Measurements from ENCODE around the gene RFPL4A.
"Not testable (repeated sequence)": the region's sequence is repeated elsewhere in the genome, so short reads cannot be mapped to it uniquely, and the experiment has no call there.

The RFPL4A gene

DNA sequence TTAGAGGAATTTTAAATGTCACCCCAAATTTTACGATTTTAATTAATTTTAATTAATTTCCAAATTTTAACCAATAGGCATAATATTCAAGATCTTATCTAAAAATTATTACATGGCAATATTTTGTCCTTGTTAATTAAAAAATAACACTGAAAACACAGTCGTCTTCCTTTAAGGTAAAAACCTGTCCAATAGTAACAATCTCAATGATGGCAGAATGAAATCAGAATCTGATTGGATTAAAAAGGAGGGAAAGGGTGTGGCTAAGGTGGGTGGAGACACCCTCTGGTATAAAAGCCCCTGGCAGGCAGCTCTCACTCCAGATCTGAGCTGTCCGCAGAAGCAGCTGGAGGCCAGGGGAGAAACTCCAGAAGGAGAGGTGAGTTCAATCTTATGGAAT, at the start of gene RFPL4A:
Gene RFPL4A (plus strand): TSS at position 301 of the 400 bp plus-strand sequence. CDS start 2,704 bp downstream, outside the sequence.
- not testable (repeated sequence) for DNase-seq

DNA sequence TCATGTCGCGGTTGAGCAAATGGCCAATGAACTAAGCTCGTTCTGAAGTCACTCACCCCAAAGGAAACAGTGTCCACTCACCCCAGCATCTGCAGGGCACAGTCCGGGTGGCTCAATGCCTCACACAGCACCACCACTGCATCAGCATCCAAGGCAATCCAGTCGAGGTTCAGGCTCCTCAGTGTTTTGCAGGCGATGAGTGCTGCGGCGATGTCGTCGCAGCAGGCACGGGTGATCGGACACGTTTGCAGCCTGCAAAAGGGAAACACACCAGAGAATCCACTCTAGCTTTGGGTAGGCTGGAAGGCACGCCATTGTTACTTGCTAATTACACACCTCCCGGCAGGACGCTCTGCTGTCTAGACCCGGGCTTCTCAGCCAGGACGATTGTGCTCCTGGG, 47.2 kb upstream of the RFPL4A start:
- no peak for DNase-seq

DNA sequence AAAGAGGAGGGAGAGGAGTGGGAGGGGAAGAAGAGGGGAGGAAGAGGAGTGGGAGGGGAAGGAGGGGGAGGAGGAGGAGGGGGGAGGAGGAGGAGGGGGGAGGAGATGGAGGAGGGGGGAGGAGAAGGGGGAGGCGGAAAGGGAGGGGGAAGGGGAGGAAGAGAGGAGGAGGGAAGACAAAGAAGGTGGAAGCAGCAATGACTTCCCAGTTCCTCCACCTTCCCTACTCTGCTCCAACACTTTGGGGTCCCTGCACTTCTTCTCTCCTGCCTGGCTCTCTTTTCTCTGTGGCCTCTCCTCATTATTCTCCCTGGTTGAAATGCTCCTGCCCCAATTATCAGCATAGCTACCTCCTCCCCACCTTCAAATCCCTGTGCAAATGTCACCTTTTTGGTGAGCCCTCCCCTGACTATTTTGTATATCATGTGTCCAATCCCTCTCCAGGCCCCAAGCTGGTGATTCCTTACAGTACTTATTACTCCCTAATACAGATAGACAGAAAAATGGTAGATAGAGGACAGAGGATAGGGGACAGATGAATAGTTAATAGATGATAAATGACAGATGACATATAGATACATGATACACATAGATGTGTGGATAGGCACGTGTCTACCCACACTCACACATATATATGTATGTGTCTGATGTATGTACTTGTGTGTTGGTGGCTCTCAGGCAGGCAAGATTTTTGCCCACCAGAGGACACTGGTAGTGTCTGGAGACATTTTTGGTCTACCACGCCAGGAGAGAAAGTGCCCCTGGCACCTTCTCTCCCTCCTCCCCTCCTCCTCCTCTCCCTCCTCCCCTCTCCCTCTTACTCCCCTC, 45.9 kb upstream of the RFPL4A start:
- no peak for DNase-seq

DNA sequence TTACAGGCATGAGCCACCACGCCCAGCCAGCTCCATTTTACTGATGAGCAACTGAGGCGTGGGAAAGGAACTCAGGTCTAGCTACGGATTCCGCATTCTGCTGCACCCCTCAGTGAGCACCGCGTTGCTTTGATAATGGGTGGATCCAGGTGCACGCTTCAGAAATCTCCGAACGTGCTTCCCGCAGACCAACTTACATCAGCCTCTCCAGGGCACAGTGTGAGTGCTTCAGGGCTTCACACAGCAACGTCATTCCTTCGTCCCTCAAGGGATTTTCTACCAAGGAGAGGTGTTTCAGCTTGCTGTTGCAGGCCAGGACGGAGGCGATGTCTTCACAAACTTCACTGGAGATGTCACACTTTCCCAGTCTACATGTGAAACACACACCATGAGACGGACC, 42.4 kb upstream of the RFPL4A start:
- no peak for DNase-seq

DNA sequence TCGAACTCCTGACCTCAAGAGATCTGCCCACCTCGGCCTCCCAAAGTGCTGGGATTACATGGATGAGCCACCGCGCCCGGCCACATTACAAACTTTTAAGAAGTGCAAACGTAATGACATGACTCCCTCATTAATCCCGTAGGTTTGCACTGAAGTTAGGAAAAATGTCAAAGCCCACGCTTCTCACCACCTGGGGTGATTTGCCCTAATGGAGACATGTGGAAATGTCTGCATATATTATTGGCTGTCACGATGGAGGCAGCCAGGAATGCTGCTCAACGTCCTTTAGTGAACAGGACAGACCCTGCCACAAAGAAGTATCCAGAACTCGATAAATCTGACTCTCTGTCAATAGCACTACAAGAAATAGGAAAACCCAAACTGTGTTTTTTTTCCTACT, 41.6 kb upstream of the RFPL4A start:
- DNase-seq, result no peak

DNA sequence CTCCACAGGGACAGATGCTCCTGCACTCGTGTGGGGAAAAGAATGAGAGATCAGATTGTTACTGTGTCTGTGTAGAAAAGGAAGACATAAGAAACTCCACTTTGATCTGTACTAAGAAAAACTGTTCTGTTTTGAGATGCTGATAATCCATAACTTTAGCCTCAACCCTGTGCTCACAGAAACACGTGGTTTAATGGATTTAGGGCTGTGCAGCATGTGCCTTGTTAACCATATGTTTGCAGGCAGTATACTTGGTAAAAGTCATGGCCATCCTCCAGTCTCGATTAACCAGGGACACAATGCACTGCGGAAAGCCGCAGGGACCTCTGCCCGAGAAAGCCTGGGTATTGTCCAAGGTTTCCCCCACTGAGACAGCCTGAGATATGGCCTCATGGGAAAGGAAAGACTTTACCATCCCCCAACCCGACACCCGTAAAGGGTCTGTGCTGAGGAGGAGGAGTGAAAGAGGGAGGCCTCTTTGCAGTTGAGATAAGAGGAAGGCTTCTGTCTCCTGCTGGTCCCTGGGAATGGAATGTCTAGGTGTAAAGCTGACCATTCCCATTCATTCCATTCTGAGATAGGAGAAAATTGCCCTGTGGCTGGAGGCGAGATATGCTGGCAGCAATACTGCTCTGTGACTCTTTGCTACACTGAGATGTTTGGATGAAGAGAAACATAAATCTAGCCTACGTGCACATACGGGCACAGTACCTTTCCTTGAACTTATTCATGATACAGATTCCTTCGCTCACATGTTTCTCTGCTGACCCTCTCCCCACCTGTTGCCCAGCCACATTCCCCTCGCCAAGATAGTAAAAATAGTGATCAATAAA, 40.8 kb upstream of the RFPL4A start:
- DNase-seq, result not testable (repeated sequence)

DNA sequence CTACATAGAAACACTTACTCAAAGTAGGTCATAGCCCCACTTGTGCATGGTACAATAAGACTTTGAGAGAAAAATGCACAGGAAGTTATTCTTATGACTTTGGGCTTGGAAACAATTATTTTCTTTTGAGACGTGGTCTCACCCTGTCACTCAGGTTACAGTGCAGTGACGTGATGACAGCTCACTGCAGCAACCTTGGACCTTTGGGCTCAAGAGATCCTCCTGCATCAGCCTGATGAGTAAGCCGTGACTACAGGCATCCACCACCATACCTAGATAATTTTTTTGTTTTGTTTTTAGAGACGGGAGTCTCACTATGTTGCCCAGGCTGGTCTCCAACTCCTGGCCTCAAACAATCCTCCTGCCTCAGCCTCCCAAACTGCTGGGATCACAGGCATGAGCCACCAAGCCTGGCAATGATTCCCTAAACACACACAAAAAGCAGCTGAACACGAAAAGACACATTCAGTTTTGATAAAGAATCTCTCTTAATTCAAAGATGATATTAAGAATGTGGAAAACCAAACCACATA, 38.6 kb upstream of the RFPL4A start:
- no peak for DNase-seq

DNA sequence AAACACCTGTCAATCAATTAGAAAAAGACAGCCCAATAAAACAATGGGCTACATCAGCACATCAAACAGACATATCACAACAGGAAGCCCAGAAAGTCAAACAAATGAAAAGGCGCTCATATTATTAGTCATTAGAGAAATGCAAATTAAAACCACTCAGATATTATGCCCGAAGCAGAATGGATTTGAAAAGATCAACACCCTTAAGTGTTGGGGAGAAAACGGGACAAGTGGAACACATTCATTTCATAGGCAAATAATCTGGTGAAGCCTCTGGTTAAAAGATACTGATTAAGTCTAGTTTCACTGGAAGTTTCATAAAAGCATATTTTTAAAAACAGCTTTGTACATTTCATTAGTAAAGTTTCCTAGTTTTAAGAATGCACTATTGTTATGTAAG, 38.1 kb upstream of the RFPL4A start:
- no peak for DNase-seq

DNA sequence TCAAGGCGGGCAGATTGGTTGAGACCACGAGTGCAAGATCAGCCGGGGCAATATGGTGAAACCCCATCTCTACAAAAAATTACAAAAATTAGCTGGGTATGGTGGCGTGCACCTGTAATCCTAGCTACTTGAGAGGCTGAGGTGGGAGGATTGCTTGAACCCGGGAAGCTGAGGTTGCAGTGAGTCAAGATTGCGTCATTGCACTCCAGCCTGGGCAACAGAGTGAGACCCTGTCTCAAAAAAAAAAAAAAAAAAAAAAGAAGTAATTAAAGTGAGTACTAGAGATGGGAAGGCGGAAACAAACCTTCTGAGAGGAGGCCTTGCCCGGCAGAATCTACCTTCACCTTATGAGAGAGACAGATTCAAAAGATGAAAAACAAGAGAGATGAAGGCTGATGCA, 35.4 kb upstream of the RFPL4A start:
- no peak for DNase-seq

DNA sequence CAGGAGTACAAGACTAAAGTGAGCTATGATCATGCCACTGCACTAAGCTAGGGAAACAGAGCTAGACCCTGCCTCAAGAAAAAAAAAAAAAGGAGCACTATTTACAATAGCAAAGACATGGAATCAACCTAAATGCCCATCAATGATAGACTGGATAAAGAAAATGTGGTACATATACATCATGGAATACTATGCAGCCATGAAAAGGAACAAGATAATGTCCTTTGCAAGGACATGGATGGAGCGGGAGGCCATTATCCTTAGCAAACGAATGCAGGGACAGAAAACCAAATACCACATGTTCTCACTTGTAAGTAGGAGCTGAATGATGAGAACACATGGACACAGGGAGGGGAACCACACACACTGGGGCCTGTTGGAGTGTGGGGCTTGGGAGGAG, 28.5 kb upstream of the RFPL4A start:
- not testable (repeated sequence) for DNase-seq

DNA sequence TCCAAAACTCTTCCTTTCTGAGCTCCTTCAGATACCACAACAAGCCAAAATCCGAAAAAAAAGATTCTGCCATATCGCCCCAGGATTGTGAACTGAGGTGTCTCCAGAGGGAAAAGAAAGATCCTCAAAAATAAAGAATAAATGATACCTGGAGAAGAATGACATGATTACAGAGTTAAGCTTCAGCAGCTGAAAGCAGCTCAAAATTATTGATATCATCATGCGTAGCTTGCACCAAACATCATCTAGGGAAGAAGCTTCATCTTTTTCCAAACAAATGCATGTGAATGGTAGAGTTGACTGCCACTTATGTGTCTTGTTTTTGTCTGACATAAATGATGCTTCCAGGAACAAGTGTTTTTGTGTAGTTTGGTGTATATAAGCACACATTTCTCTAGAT, 20.6 kb upstream of the RFPL4A start, which contains the start of gene NLRP9:
Gene NLRP9 (minus strand): TSS at position 101 of the 400 bp plus-strand sequence. CDS start 28 bp downstream, at position 73.
- DNase-seq, result no peak

DNA sequence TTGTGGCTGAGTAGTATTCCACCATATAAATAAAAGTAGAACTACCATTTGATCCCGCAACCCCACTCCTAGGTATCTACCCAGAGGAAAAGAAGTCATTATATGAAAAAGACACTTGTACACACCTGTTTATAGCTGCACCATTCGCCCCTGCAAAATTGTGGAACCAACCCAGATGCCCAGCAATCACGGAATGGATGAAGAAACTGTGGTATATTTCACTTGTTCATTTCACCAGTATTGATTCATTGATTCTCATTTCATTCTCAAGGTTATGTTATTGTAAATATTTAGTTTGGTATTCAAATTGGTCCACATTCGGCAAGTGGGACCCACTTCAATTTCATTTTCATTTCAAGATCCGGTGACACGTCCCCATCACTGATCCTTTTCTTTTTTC, 8.2 kb upstream of the RFPL4A start:
- DNase-seq, result no peak

DNA sequence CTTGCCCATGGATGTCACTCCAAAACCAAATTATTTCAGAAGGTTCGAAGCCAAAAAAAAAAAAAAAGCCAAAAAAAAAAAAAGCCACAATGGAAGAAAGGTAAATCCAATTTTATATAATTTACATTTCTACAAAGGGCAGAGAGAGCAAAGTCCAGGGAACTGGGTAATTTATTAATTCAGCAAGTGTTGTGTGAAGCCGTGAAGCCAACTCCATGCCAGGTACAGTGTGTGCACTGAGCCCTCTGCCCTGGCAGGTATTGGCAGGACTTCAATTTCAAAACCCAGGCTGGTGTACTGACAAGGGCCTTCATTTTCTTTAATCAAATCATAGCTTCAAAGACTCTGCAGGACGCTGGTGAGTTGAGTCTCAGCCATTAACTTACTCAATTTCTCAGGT, 5.5 kb upstream of the RFPL4A start:
- DNase-seq, result no peak

DNA sequence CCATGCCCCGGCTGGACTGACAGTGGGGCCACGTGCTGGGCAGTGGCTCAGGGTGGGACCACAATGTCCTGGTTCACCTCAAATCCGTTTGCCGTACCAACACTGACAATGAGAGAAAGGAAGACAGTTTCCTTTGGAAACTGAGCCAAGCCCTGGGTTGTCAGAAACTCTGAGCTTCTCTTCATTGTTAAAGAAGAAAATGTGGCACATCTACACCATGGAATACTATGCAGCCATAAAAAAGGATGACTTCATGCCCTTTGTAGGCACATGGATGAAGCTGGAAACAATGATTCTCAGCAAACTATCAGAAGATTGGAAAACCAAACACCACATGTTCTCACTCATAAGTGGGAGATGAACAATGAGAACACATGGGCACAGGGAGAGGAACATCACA, 2.1 kb upstream of the RFPL4A start:
- DNase-seq, result not testable (repeated sequence)

DNA sequence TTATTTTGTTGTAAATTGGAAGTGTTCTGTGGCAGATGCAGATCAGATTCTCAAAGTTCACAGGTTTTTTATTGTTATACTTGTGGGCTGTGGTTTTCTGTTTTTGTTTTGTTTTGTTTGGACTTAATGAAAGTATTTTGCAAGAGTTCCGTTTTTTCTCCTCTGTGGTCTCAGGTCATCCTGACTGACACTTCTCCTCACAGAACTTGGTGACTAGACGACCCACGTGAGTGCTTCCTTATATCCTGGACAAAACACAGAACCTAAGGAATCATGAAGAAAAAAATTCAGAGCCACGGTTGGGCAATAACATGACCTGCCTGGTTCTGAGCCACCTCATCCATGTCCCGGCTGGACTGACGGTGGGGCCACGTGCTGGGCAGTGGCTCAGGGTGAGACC, 7.6 kb downstream of the RFPL4A start:
- DNase-seq, result no peak

DNA sequence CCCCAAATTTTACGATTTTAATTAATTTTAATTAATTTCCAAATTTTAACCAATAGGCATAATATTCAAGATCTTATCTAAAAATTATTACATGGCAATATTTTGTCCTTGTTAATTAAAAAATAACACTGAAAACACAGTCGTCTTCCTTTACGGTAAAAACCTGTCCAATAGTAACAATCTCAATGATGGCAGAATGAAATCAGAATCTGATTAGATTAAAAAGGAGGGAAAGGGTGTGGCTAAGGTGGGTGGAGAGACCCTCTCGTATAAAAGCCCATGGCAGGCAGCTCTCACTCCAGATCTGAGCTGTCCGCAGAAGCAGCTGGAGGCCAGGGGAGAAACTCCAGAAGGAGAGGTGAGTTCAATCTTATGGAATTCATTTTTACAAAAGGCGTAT, 9.9 kb downstream of the RFPL4A start, which contains the start of gene RFPL4AL1:
Gene RFPL4AL1 (plus strand): TSS at position 301 of the 400 bp plus-strand sequence. CDS start 2,687 bp downstream, outside the sequence.
- DNase-seq, result not testable (repeated sequence)

DNA sequence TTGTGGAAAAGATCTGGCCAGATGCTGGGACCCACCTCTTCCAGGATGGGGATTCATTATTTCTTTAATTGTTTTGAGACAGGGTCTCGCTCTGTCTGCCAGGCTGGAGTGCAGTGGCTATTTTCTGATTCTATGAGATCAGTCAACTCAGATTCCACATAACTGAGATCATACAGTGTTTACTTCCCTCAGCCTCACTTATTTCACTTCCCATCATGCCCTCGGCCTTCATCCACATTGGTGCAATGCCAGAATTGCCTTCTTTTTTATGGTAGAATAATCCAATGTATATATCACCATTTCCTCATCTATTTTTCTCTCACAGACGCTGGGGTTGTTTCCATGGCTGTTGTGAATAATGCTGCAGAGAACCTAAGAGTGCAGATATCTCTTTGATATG, 10.7 kb downstream of the RFPL4A start:
- not testable (repeated sequence) for DNase-seq

DNA sequence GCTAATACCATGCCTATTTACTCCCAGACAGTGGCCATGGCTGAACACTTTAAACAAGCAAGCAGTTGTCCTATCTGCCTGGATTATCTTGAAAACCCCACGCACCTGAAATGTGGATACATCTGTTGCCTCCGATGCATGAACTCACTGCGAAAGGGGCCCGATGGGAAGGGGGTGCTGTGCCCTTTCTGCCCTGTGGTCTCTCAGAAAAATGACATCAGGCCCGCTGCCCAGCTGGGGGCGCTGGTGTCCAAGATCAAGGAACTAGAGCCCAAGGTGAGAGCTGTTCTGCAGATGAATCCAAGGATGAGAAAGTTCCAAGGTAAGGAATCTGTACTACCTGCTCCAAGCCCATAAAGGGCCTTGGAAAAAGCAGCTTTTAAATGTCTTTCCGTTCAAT, 18.6 kb downstream of the RFPL4A start:
- no peak for DNase-seq

DNA sequence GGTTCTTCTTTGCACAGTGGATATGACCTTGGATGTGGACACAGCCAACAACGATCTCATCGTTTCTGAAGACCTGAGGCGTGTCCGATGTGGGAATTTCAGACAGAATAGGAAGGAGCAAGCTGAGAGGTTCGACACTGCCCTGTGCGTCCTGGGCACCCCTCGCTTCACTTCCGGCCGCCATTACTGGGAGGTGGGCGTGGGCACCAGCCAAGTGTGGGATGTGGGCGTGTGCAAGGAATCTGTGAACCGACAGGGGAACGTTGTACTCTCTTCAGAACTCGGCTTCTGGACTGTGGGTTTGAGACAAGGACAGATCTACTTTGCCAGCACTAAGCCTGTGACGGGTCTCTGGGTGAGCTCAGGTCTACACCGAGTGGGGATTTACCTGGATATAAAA, 19.4 kb downstream of the RFPL4A start:
- DNase-seq, result no peak

DNA sequence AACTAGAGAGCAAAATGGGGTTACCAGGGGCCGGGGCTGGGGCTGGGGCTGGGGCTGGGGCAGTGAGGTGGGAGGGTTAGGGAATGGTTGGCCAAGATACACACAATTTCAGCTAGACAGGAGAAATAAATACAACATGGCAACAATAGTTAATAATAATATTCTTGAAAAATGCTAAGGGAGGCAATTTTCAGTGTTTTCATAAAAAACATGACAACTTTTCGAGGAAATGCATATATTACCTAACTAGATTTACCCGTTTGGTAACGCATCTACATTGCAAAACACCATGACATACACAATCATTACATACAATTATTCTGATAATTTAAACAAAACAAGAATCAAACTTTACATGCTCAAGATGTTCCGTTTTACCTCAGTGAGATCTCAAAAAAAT, 22.2 kb downstream of the RFPL4A start:
- DNase-seq, result no peak

DNA sequence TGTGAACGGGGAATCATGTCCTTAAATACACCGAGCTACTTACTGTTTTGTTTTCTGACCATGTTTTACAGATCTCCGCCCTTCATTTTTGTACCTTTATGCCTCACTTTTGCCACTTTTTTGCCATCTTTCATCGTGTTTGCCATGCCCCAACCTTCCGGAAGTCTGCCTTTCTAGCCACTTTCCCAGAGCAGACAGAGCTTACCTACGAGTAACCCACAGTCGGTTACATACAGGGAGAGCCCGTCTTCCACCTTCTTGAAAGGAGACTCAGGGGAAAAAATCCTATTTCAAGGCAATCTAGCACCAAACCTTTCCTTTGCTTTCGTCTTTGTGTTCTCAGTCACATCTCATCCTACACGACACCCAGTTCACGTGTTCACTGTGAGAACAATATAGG, 36.1 kb downstream of the RFPL4A start:
- DNase-seq, result no peak

DNA sequence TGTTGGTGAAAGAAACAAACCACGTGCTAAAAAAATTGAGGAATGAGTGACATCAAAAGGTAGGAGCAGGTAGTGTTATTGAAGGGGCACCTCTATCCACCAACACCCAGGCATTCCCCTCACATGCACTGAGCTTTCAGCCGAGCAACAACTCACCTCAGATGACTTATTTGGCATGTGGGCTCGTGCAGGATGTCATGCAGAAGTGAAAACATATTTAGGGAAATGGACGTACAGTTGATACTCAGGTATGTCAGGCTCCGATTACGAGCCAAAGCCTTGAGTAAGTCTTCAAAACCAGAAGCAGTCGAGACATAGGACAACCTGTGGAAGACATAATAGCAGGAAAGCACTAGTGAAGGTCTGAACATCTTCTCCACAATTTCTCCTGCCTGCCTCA, 42.5 kb downstream of the RFPL4A start:
- DNase-seq, result no peak

DNA sequence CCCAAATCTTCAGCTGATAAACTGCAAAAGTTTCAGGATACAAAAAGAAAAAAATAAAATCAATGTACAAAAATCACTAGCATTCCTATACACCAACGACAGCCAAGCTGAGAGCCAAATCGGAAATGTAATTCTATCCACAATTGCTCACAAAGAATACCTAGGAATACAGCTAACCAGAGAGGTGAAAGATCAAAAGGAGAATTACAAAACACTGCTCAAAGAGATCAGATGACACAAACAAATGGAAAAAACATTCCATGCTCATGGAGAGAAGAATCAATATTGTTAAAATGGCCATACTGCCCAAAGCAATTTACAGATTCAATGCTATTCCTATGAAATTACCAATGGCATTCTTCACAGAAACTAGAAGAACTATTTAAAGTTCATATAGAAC, 43.4 kb downstream of the RFPL4A start:
- no peak for DNase-seq

All from stimulated activated CD4-positive, alpha-beta T cell treated with anti-CD3 and anti-CD28 coated beads, Interleukin-2, amount 100 ng/mL, for 48 hours (primary cell).